HEK293 (cell line): ENCODE measurements around the gene GRB10.

Experiments used
- KLF8 ChIP-seq: fragments of 450-650 bp; formaldehyde crosslinking; IDR thresholded peaks from 2 replicates; pipeline ENCODE4 v1.5.1; 2016; ENCODE audit warnings: missing biosample characterization, missing genetic modification characterization
- SCRT1 ChIP-seq: fragments of 450-650 bp; formaldehyde crosslinking; IDR thresholded peaks from 2 replicates; pipeline ENCODE4 v1.5.1; 2016; ENCODE audit warnings: missing biosample characterization, missing genetic modification characterization, borderline replicate concordance
- SP7 ChIP-seq: fragments of 450-650 bp; formaldehyde crosslinking; IDR thresholded peaks from 2 replicates; pipeline ENCODE4 v1.5.1; 2016; ENCODE audit warnings: missing biosample characterization, missing genetic modification characterization
- ZNF140 ChIP-seq: fragments of 450-650 bp; formaldehyde crosslinking; IDR thresholded peaks from 2 replicates; pipeline ENCODE4 v1.5.1; 2016; ENCODE audit warnings: missing biosample characterization, missing genetic modification characterization
- ZNF19 ChIP-seq: fragments of 450-650 bp; formaldehyde crosslinking; IDR thresholded peaks from 2 replicates; pipeline ENCODE4; 2016; ENCODE audit warnings: missing biosample characterization, missing genetic modification characterization, low read depth
- ZNF514 ChIP-seq: fragments of 450-650 bp; formaldehyde crosslinking; IDR thresholded peaks from 2 replicates; pipeline ENCODE4 v1.5.1; 2016; ENCODE audit warnings: missing biosample characterization, missing genetic modification characterization
- ZNF626 ChIP-seq: fragments of 450-650 bp; sonication (Bioruptor Pico); formaldehyde crosslinking; IDR thresholded peaks from 2 replicates; pipeline ENCODE4 v1.5.1; 2018; ENCODE audit warnings: missing biosample characterization, missing genetic modification characterization, inconsistent platforms
- ZSCAN5A ChIP-seq: fragments of 450-650 bp; formaldehyde crosslinking; IDR thresholded peaks from 2 replicates; pipeline ENCODE4 v1.5.1; 2016; ENCODE audit warnings: missing biosample characterization, missing genetic modification characterization
- TF ChIP-seq, protein P1 (sequence below): fragments of 450-650 bp; formaldehyde crosslinking; IDR thresholded peaks from 2 replicates; pipeline ENCODE4 v1.5.1; 2016; ENCODE audit warnings: missing biosample characterization, missing genetic modification characterization

DNA sequence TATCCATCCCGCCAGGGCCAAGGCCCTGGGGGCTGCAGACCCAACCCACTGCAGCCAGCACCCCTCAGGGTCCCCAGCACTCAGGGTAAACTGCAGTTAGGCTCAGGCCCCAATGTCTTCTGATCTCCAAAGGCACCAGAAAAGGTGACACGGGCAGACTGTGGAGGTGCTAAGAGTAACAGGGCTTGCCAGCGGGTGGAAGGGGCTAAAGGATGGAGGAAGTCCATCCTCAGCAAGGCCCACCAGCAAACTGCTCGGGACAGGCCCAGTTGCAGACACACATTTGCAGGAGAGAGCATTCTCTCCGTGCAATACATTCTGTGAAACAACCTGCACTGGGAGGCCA lies 121.9 kb downstream of the GRB10 start:
- no peak for TF ChIP-seq SCRT1 (tag by site-specific recombination)
- TF ChIP-seq ZNF140 (tag by site-specific recombination): no peak
- no peak for TF ChIP-seq SP7 (tag by site-specific recombination)
- TF ChIP-seq ZNF626 (tag by site-specific recombination): no peak
- TF ChIP-seq ZSCAN5A: no peak
- TF ChIP-seq, protein P1, sequence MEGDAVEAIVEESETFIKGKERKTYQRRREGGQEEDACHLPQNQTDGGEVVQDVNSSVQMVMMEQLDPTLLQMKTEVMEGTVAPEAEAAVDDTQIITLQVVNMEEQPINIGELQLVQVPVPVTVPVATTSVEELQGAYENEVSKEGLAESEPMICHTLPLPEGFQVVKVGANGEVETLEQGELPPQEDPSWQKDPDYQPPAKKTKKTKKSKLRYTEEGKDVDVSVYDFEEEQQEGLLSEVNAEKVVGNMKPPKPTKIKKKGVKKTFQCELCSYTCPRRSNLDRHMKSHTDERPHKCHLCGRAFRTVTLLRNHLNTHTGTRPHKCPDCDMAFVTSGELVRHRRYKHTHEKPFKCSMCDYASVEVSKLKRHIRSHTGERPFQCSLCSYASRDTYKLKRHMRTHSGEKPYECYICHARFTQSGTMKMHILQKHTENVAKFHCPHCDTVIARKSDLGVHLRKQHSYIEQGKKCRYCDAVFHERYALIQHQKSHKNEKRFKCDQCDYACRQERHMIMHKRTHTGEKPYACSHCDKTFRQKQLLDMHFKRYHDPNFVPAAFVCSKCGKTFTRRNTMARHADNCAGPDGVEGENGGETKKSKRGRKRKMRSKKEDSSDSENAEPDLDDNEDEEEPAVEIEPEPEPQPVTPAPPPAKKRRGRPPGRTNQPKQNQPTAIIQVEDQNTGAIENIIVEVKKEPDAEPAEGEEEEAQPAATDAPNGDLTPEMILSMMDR (tag by site-specific recombination): no peak
- TF ChIP-seq ZNF19 (tag by site-specific recombination): no peak
- TF ChIP-seq KLF8: no peak
- TF ChIP-seq ZNF514: no peak
